ENCODE results near the gene HPGDS.

DNA sequence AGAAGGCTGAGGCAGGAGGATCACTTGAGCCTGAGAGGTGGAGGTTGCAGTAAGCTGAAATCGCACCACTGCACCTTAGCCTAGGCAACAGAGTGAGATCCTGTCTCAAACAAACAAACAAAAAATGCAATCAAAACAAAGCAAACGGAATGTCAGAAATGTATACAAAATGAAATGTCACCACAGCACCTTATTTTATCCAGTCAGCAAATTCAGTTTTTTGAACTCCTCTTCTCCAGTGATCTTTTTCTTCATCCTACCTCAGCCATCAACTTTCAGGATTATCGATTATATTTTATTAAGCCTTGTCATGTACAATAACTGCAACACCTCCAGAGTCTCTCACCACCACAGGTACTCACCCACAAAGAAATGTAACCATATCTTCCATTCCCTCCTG lies 31.1 kb upstream of the HPGDS start:
- no peak for TF ChIP-seq POLR2A (IDR thresholded peaks at IDR 0.05)
- TF ChIP-seq, protein P1, sequence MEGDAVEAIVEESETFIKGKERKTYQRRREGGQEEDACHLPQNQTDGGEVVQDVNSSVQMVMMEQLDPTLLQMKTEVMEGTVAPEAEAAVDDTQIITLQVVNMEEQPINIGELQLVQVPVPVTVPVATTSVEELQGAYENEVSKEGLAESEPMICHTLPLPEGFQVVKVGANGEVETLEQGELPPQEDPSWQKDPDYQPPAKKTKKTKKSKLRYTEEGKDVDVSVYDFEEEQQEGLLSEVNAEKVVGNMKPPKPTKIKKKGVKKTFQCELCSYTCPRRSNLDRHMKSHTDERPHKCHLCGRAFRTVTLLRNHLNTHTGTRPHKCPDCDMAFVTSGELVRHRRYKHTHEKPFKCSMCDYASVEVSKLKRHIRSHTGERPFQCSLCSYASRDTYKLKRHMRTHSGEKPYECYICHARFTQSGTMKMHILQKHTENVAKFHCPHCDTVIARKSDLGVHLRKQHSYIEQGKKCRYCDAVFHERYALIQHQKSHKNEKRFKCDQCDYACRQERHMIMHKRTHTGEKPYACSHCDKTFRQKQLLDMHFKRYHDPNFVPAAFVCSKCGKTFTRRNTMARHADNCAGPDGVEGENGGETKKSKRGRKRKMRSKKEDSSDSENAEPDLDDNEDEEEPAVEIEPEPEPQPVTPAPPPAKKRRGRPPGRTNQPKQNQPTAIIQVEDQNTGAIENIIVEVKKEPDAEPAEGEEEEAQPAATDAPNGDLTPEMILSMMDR (IDR thresholded peaks at IDR 0.05) = no peak
